Adipocyte (in vitro differentiated cells): ENCODE measurements around the gene NUCB2.
"Not testable (repeated sequence)": the region's sequence is repeated elsewhere in the genome, so short reads cannot be mapped to it uniquely, and the experiment has no call there.

Source experiments
- DNase-seq: peaks from one replicate; pipeline ENCODE4 v3.0.0-alpha.2; 2015; ENCODE audit warnings: low read depth
- H3K27me3 ChIP-seq: replicated peaks from 2 replicates; pipeline ENCODE4 v1.7.0; 2013; ENCODE audit warnings: mild to moderate bottlenecking, low read length, moderate library complexity; ENCODE audit not compliant: control insufficient read depth, insufficient read depth
- H3K36me3 ChIP-seq: 2 replicates; pipeline ENCODE4 v1.7.0; 2013; ENCODE audit warnings: low read length, mild to moderate bottlenecking, moderate library complexity; ENCODE audit not compliant: control insufficient read depth, insufficient read depth, severe bottlenecking
- H3K4me1 ChIP-seq: 2 replicates; pipeline ENCODE4 v1.7.0; 2013; ENCODE audit warnings: mild to moderate bottlenecking, low read length, moderate library complexity; ENCODE audit not compliant: control insufficient read depth, insufficient read depth
- H3K4me3 ChIP-seq: 2 replicates; pipeline ENCODE4 v1.7.0; 2013; ENCODE audit warnings: mild to moderate bottlenecking, low read length, moderate library complexity
- H3K9ac ChIP-seq: 2 replicates; pipeline ENCODE4 v1.7.0; 2013; ENCODE audit warnings: mild to moderate bottlenecking, low read length, moderate library complexity
- H3K9me3 ChIP-seq: 2 replicates; pipeline ENCODE4 v1.7.0; 2013; ENCODE audit warnings: mild to moderate bottlenecking, low read length, moderate library complexity; ENCODE audit not compliant: control insufficient read depth

NUCB2 gene

GRCh38 chr11:17250561-17251350 lies 25.8 kb upstream of the NUCB2 start:
- no peaks in the 10 kb centered on the region for H3K9me3 ChIP-seq
- no peak overlapping the region for H3K9ac ChIP-seq
- no peaks in the 10 kb centered on the region for H3K36me3 ChIP-seq
- H3K4me3 ChIP-seq: no peak overlapping the region
- H3K27me3 ChIP-seq: no peaks in the 10 kb centered on the region
- peaks cover 9% of the 10 kb centered on the region for H3K4me1 ChIP-seq
- no peak for DNase-seq

- H3K27me3 ChIP-seq: no peaks in the 10 kb centered on the region
- H3K36me3 ChIP-seq: no peaks in the 10 kb centered on the region
- peaks cover 18% of the 10 kb centered on the region for H3K4me1 ChIP-seq
- no peaks in the 10 kb centered on the region for H3K9me3 ChIP-seq
- no peak overlapping the region for H3K9ac ChIP-seq
- no peak overlapping the region for H3K4me3 ChIP-seq
- DNase-seq: no peak
Measured at GRCh38 chr11:17252704-17253103, 23.8 kb upstream of the NUCB2 start.

GRCh38 chr11:17256512-17256911 lies 20.0 kb upstream of the NUCB2 start:
- Histone ChIP-seq H3K27me3 (no peaks in the 10 kb centered on the region), H3K4me3 (peak overlapping the region; percentile 36), H3K9ac (peak overlapping the region; percentile 35), H3K9me3 (no peaks in the 10 kb centered on the region), H3K4me1 (peaks cover 9% of the 10 kb centered on the region), H3K36me3 (no peaks in the 10 kb centered on the region)
- DNase-seq: peak; percentile 98

GRCh38 chr11:17257196-17257595 lies 19.3 kb upstream of the NUCB2 start:
- peak; percentile 45 for DNase-seq
- H3K4me1 ChIP-seq: peaks cover 9% of the 10 kb centered on the region
- no peaks in the 10 kb centered on the region for H3K27me3 ChIP-seq
- H3K4me3 ChIP-seq: peak overlapping the region; percentile 36
- H3K36me3 ChIP-seq: no peaks in the 10 kb centered on the region
- H3K9me3 ChIP-seq: no peaks in the 10 kb centered on the region
- H3K9ac ChIP-seq: peak overlapping the region; percentile 35

GRCh38 chr11:17258670-17259069 lies 17.9 kb upstream of the NUCB2 start:
- H3K4me3 ChIP-seq: no peak overlapping the region
- no peaks in the 10 kb centered on the region for H3K36me3 ChIP-seq
- no peak overlapping the region for H3K9ac ChIP-seq
- no peaks in the 10 kb centered on the region for H3K27me3 ChIP-seq
- H3K9me3 ChIP-seq: no peaks in the 10 kb centered on the region
- H3K4me1 ChIP-seq: peaks cover 9% of the 10 kb centered on the region
- no peak for DNase-seq

- DNase-seq: no peak
- peaks cover 9% of the 10 kb centered on the region for H3K4me1 ChIP-seq
Measured at GRCh38 chr11:17259519-17259918, 17.0 kb upstream of the NUCB2 start.

GRCh38 chr11:17260020-17260419 lies 16.5 kb upstream of the NUCB2 start:
- Histone ChIP-seq H3K9ac (no peak overlapping the region), H3K4me3 (no peak overlapping the region), H3K27me3 (no peaks in the 10 kb centered on the region), H3K9me3 (no peaks in the 10 kb centered on the region), H3K4me1 (peaks cover 11% of the 10 kb centered on the region), H3K36me3 (no peaks in the 10 kb centered on the region)
- DNase-seq: no peak

More at GRCh38 chr11:17259519-17259918, 17.0 kb upstream of the NUCB2 start:
- no peaks in the 10 kb centered on the region for H3K36me3 ChIP-seq
- no peaks in the 10 kb centered on the region for H3K27me3 ChIP-seq
- H3K9me3 ChIP-seq: no peaks in the 10 kb centered on the region
- H3K9ac ChIP-seq: no peak overlapping the region
- H3K4me3 ChIP-seq: no peak overlapping the region

- Histone ChIP-seq H3K9ac (no peak overlapping the region), H3K27me3 (no peaks in the 10 kb centered on the region), H3K9me3 (no peaks in the 10 kb centered on the region), H3K4me1 (peaks cover 5% of the 10 kb centered on the region), H3K4me3 (no peak overlapping the region), H3K36me3 (no peaks in the 10 kb centered on the region)
- peak; percentile 68 for DNase-seq
Measured at GRCh38 chr11:17263769-17264168, 12.8 kb upstream of the NUCB2 start.

- H3K9me3 ChIP-seq: no peaks in the 10 kb centered on the region
- no peaks in the 10 kb centered on the region for H3K27me3 ChIP-seq
- peaks cover 5% of the 10 kb centered on the region for H3K4me1 ChIP-seq
- DNase-seq: no peak
- H3K36me3 ChIP-seq: no peaks in the 10 kb centered on the region
- no peak overlapping the region for H3K9ac ChIP-seq
- H3K4me3 ChIP-seq: no peak overlapping the region
Measured at GRCh38 chr11:17266781-17267180, 9.8 kb upstream of the NUCB2 start.

- Histone ChIP-seq H3K4me3 (no peak overlapping the region), H3K4me1 (peaks cover 5% of the 10 kb centered on the region), H3K9me3 (no peaks in the 10 kb centered on the region), H3K36me3 (no peaks in the 10 kb centered on the region), H3K27me3 (no peaks in the 10 kb centered on the region), H3K9ac (no peak overlapping the region)
- DNase-seq: peak; percentile 68
Measured at GRCh38 chr11:17267576-17267975, 9.0 kb upstream of the NUCB2 start.

GRCh38 chr11:17268500-17268899 lies 8.0 kb upstream of the NUCB2 start:
- H3K4me1 ChIP-seq, H3K9me3 ChIP-seq, H3K9ac ChIP-seq, H3K27me3 ChIP-seq, H3K4me3 ChIP-seq, H3K36me3 ChIP-seq, DNase-seq: not testable (repeated sequence)

- Histone ChIP-seq H3K9me3 (no peaks in the 10 kb centered on the region), H3K9ac (no peak overlapping the region), H3K27me3 (no peaks in the 10 kb centered on the region), H3K4me1 (peaks cover 5% of the 10 kb centered on the region), H3K36me3 (no peaks in the 10 kb centered on the region), H3K4me3 (no peak overlapping the region)
- no peak for DNase-seq
Measured at GRCh38 chr11:17268902-17269301, 7.6 kb upstream of the NUCB2 start.
